GM21526 (cell line): Measurements from ENCODE around the gene DNAJB6.
"Not testable (repeated sequence)": the region's sequence is repeated elsewhere in the genome, so short reads cannot be mapped to it uniquely, and the experiment has no call there.

Experiments
- ATAC-seq: cut with Tn5 transposase; IDR thresholded peaks from one replicate; pipeline ENCODE4 v1.9.1; 2021; ENCODE audit warnings: moderate library complexity; ENCODE audit not compliant: unreplicated experiment, low FRiP score

Gene DNAJB6

DNA sequence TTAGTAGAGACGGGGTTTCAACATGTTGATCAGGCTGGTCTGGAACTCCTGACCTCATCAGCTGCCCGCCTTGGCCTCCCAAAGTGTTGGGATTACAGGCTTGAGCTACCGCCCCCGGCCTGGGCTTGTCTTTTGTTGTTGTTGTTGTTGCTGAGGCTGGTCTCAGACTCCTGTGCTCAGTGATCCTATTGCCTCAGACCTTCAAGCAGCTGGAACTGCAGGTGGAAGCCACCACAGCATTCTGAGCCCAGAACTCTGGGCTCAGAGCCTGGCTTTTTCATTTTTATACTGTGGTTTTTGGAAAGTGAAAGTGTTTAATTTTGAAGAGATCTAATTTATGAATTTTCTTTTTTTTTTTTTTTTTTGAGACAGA, 16.2 kb upstream of the DNAJB6 start:
- ATAC-seq = no peak

DNA sequence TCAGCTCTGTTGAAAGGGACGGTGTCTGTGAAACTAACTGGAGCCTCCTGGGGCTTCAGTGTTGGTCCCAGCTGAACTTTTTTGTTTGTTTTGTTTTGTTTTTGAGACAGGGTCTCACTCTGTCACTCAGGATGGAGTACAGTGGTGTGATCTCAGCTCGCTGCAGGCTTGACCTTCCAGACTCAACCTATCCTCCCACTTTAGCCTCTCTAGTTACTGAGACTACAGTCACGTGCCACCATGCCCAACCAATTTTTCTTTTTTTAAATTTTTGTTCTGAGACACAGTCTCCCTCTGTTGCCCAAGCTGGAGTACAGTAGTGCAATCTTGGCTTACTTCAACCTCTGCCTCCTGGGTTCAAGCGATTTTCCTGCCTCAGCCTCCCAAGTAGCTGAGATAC, 13.4 kb upstream of the DNAJB6 start:
- no peak for ATAC-seq

DNA sequence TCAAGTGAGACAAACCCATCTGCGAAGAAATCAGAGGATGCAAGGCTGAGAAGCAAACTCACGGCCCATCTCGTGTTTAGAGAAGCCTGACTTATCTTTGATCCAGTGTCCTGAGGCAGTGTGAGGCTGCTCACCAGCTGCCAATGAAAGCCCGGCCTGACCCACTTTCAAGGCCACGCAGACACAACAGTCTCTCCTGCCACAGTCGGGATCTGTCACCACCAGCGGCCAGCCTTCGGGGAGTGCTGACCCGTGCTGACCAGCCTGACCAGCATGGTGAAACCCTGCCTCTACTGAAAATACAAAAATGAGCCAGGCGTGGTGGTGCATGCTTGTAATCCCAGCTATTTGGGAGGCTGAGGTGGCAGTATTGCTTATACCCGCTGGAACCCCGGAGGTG, 7.4 kb upstream of the DNAJB6 start:
- no peak for ATAC-seq

DNA sequence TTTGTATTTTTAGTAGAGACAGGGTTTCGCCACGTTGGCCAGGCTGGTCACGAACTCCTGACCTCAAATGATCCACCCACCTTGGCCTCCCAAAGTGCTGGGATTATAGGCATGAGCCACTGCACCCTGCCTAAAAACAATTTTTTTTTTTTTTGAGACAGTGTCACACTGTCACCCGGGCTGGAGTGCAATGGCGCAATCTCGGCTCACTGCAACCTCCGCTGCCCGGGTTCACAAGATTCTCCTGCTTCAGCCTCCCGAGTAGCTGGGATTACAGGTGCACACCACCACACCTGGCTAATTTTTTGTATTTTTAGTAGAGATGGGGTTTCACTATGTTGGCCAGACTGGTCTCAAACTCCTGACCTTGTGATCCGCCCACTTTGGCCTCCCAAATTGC, 6.2 kb upstream of the DNAJB6 start:
- not testable (repeated sequence) for ATAC-seq

DNA sequence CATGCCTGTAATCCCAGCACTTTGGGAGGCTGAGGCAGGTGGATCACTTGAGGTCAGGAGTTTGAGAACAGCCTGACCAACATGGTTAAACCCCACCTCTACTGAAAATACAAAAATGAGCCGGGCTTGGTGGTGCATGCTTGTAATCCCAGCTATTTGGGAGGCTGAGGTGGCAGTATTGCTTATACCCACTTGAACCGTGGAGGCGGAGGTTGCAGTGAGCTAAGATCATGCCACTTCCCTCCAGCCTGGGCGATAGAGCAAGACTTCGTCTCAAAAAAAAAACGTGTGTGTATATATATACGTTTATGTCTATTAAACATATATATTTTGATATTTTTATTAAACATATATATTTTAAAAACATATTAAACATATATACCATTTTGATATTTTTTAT, 5.8 kb upstream of the DNAJB6 start:
- ATAC-seq = not testable (repeated sequence)

DNA sequence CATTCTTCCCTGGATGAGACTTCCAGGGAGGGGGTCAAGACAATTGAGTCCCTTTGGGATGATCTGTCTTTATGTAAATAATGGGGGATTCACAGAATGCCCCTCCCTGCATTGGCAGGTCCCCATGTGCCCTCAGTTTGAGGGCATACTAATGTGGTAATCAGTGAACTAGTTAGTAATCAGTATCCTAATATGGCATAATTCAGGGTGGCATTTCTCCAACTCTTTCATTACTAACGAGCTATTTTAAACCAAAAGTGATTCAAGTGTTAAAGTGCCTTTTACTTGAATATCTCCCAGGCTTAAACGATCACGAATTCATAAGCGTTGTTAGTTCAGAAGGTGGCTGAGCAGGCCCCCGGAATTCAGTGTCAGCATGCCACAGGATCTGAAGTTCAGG, 1.6 kb upstream of the DNAJB6 start:
- ATAC-seq = no peak

DNA sequence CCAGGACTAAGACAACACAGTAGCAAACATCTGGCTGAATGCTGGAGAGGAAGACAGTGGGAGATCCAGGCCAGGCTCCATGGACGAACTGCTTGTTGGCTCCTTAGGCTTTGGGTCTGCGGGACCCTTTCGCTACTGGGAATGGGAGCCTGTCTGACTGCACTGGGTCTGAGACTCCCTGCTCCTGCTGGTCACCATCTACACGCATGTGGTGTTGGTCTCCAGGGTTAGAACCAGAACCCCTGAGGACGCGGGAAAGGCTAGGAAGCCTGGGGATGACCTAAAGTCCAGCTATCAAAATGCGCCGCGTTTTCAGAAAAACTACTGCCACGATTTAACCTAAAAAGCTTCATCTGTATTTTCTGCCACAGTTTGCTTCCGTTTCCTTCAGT, 817 bp upstream of the DNAJB6 start:
- no peak for ATAC-seq

DNA sequence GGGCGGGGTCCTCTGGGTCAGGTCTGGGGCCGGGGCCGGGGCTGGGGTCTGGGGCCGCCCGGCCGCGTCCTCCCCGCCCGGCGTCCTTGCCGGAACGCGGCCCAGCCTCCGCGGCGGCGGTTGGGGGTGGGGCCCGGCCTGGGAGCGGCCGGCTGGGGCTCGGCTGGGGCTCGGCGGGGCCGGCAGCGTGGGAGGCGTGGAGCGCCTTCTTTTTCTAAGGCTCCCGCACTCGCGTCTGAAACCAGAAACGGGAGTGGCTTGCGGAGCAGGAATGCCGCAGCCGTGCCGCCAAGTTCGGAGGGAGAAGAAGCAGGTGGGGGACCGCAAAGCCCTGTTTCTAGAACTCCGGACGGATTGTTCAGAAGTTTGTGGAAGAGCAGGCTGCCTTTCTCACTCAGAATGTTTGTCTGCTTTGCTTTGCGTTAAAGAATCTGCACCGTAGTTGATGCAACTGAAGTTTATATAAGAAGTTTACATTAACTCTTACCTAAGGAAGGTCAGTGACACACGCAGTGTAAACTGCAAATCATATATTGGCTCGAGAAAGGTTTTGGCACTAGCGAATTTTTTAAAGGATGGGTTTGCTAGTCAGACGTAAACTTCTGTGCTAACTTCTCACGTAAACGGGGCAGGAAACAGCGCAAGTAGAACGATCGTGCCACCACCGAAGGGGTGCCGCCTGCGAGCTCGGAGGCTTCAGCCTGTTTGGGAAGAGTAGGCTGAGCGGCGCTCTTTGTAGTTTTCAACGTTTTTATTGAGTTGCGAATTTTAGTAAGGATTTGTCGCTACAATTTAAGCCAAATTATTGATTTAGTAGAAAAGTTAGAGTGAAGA, 729 bp downstream of the DNAJB6 start:
- peak; percentile 51 for ATAC-seq

DNA sequence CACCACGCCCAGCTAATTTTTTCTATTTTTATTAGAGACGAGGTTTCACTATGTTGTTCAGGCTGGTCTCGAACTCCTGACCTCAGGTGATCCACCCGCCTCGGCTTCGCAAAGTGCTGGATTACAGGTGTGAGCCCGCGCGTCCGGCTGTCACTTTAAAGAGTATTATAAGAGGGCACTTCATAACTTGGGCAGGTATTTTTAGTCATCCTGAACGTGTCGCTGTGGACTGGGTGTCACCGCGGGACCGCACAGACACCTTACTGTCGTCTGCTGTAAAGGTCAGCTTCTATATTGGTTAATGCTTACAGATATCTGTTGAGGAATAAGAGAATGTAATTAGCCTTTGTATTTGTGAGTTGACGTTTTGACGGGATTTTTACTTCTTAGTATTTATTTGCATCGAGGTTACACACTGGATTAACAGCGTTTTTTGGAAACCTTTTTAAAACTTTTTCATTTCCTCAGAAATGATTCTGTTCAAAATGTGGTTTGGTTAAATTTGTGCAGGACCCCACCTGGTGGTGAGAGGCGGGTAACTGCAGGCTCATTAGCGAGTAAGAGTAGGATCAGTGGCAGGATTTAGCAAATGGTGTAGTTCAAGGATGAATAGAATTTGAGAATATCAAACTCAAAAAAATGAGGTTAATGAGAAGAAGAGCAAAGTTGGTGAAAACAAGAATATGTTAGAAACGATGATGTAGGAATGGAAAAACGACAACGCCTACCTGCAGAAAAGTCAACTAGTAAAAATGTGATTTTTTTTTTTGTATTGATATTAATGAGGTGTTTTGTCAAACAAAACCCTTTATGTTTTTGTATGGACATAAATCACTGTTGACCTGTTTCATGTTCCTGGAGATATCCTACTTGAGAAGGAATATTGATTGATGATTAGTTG, 3.2 kb downstream of the DNAJB6 start:
- peak; percentile 28 for ATAC-seq

DNA sequence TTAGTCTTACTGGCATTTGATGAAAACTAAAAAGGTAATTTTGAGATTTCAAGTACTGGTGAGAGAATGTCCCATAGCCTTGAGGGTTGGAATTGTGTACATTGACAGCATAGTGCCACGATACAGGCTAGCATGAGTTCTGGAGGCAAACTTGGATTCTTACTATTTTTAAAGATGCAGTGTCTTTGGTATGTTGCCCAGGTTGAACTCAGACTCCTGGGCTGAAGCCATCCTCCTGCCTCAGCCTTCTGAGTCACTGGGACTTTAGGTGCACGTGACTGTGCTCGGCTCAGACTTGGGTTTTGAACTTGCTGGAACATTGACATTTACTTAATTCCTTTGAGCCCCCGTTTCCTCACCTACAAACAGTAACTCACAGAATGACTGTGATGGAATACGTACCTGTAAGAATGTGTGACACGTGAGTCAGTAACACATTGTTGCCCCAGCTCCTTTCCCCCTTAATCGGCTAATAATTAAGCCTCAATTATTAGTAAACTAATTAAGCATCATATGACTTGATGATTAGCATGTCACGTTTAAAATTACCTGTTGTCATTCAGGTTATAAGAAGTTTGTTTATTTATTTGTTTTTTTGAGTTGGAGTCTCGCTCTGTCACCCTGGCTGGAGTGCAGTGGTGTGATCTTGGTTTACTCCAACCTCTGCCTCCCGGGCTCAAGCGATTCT, 10.6 kb downstream of the DNAJB6 start:
- ATAC-seq = no peak

DNA sequence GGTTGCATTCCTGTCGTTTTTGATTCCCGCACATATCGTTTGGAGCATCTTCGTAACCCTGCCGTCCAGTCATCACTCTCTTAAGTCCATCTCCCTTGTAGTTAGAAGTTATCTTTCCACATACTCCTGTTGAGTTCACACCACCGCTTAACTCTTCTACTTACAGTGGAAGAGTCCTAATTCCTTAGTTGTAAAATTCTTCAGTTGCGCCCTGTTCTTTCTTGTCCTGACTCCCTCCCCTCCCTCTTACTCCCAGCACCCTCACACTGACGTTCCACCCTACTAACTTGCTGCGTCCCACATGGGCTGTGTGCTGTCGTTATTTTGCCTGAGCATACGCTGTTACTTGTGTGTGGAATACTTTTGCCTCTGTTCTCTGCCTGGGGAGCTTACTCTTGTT, 11.7 kb downstream of the DNAJB6 start:
- no peak for ATAC-seq

DNA sequence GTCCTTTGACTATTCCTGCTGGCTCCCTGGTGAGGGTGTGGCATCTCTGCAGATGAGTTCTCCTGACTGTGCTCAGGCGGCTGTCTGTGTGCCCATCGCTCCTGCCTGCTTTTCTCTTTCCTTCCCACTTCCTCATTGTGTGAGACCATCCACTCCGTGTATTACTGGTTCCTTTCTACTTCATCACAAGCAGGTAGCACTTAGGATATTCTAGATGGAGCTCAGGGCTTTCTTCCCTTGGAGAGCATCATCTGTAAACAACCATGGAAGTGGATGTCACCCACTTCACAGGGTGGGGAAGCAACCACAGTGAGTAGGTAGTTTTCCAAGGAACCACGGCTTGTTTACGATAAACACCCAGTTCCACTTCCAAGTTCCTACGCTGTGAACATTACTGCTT, 15.7 kb downstream of the DNAJB6 start:
- ATAC-seq = no peak

DNA sequence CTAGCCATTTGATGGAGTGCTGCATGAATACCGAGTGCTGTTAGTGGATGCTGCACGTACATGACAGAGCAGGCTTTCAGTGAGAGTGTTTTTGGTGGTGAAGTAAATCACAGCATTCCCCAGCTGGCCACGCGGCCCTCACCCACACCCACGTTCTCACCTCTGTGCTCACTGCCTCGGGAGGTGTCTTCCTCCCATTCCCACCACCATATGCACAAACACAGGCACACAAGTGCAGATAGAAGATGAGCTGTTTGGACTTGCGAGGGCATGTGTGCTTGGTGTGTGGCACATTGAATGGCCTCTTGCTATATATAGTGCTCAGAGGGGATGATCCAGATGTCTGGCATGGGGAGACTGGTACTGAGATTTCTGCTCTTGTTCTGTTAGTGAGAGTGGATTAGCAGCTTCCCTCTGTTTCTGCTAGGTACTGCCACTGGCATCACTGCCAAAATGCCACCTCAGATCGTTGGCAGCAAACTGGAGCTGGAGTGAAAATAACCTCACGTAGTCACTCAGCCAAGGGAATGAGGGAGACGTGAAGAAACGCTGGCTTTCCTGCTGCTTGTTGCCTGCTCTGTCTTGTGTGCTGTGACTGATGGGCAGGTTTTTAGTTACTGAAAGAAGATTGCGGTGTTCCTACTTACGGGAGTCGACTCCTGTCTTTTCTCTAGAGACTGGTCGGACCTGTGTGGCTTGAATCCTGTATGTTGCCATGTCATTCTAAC, 19.1 kb downstream of the DNAJB6 start:
- ATAC-seq = no peak

DNA sequence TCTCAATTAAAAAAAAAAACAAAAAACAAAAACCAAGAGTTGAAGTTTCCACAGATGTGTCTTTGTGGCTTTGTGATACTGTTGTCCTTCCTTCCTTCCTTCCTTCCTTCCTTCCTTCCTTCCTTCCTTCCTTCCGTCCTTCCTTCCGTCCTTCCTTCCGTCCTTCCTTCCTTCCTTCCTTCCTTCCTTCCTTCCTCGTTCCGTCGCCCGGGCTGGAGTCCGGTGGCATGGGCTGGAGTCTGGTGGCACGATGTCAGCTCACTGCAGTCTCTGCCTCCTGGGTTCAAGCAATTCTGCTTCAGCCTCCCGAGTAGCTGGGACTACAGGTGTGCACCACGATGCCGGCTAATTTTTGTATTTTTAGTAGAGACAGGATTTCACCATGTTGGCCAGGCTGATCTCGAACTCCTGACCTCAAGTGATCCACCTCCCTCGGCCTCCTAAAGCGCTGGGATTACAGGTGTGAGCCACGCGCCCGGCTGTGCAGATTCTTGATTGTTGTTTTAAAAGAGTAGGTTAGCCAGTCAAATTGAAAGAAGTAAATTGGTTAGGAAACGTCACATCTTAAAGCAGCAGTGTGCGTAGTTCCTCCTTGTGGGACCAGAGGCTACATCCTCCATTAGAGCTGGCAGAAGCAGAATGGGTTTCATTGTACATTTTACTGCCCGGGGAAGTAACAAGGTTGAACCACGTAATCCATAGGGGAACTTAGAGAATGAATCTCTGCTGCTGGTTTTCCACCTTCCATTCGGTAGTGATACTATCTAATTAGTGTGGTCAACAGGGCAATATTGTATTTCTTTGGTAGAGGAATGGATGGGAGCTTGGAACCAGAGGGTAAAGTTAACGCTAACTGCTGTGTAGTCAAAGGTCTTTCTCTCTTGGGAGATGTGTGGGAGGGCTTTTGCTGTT, 20.6 kb downstream of the DNAJB6 start:
- peak; percentile 85 for ATAC-seq

DNA sequence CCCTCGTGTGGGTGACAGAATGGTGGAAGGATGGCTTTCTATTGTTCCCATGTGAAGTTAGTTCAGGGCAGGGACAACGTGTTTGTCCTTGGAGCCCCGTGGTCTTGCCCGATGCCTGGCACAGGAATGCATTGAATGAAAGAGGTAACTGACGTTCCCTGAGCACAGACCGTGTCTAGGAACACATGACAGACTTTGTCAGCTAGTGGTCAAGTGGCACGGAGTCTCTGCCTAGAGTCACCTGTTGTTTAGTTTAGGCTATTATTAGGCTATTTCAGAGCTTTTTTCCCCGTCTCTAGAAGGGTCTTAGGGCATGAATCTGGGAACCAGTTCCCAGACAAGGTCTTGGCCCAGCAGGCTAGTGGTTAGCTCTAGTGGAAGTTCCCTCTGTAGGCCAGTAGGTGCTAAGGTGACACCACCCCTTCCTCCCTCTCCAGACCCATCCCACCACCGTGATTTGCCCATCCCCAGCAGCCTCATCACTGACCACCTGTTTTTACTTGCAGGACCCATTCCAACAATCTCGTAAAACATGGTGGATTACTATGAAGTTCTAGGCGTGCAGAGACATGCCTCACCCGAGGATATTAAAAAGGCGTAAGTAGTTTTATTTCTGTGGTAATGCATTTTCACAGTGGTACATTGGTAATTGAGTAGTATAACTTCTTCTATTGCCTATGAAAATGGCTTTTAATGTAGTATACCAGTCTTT, 21.4 kb downstream of the DNAJB6 start:
- no peak for ATAC-seq

DNA sequence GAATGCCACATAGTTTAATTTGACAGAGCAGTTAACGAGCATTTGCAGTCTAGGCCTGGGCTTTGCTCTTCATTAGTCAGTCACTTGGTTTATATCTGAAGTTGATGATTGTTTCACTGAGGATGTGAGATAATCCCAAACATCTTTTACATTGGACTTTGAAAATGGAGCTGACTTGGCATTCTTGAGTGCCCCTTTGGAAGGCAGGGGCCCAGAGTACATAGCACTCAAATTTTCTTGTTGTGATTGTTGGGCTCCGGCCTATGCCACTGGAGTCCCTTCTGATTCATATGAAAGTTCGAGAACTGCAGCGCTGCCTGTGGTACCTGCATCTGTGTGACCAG, 21.9 kb downstream of the DNAJB6 start:
- no peak for ATAC-seq

DNA sequence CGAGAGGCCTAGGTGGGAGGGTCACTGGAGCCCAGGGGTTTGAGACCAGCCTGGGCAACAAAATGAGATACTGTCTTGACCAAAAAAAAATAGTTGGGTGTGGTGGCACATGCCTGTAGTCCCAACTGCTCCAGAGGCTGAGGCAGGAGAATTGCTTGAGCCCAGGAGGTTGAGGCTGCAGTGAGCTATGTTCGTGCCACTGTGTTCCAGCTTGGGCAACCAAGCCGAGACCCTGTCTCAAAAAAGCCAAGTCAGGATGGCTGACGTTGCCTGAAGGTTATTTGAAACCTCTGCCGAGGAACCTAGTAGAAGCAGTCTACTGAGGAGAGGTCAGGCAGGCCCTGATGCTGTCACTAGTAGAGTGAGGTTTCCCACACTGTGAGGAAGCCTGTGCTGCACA, 22.8 kb downstream of the DNAJB6 start:
- ATAC-seq = no peak

DNA sequence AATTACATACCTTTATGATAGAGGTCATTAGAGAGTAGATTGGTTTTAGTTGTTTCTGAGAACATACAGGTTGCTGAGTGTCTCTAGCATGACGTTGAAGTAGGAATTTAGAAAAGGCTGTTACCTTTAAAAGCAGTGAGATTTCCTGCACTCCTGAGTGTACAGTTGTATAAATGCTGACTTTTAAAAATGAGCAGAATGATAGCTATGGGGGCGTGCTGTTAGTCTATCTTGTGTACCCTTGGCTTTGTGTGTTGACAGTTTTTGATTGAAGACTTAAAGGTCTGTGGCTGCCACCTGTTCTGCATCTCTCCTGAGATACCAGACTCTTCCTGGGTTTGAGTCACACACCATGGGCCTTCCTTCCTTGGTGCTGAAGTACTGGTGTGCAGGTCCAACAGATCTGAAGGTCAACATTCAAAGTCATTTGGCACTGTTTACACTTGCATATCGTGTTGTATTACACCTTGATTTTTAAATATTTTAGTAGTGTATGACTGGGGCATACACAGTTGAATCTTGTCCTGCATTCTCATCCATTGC, 23.8 kb downstream of the DNAJB6 start:
- ATAC-seq = no peak

DNA sequence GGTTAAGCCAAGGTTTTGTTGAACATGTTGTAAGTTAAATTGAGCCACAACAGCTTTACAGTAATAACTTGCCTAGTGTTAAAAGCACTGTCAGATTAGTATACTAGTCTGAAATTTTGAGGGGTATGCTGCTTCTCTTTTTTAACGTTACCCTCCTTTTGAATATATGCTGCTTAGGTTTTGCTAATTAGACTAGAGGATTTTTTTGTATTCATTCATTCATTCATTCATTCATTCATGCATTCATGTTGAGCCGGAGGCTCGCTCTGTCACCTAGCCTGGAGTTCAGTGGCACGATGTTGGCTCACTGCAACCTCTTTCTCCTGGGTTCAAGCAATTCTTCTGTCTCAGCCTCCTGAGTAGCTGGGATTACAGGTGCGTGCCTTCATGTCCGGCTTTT, 24.7 kb downstream of the DNAJB6 start:
- no peak for ATAC-seq
